Hematopoietic multipotent progenitor cell treated with erythropoietin and hydrocortisone succinate and interleukin-3 and kit ligand, for 17 days (in vitro differentiated cells): ENCODE measurements around the gene SMIM35.
"Not testable (repeated sequence)": the region's sequence is repeated elsewhere in the genome, so short reads cannot be mapped to it uniquely, and the experiment has no call there.

Experiments
- DNase-seq: peaks from one replicate; pipeline ENCODE4 v3.0.0-alpha.2; 2015; ENCODE audit warnings: low spot score

The SMIM35 gene

DNA sequence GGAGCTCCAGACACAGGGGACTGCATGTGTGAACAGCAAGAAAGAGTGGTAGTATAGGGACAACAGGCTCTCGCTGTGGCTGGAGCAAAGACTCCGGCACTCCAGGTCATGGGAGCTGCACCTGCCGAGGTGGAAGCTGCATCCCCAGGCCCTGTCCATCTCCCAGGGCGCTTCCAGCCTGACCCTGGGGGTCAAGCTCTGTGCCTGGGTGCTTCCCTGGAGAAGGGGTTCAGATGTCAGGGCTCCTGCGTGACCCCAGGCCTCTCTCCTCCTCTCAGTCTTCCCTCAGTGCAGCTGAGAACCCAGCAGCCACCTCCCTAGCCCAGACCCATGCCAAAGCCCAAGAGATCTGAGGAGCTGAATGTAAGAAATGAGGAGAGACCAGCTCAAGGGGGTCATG lies 6.5 kb downstream of the SMIM35 start:
- DNase-seq, result no peak

DNA sequence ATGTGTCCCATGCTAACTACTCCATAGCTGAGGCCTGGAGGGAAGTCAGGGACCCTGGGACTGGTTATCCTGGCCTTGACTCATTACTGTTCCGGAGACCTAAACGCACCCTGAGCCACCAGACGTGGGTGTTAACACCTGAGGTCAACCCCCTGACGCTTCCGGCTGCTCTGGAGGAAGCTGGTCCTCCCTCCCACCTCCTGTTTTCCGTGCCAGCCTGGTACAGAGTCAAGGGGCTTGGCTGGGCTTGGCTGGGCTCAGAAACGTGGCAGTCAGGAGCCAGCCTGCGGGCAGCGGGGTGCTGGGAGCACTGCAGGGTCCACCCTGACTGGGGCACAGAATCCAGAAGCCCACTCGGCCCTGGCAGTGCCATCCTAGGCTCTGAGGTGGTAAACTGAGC lies 7.3 kb downstream of the SMIM35 start:
- DNase-seq, result no peak

- no peak for DNase-seq
These were observed 7.8 kb downstream of the SMIM35 start for GRCh38 chr11:118078911-118079411.

DNA sequence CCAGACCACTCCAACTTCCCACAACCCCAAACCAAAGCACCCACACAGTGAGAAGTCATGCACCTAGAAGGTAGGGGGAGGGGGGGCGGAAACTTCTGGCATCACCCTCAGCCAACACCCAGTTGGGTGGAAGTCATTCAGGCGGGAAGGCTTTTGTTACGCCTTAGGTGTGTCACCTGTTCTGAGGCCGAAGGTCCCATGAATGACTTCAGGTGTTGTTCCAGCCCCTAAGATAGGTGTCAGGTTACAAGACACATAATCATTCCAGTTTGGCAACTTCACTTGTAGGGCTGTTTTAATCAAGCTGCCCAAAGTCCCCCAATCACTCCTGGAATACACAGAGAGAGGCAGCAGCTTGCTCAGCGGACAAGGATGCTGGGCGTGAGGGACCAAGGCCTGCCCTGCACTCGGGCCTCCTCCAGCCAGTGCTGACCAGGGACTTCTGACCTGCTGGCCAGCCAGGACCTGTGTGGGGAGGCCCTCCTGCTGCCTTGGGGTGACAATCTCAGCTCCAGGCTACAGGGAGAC lies 9.9 kb downstream of the SMIM35 start, which contains the start of gene TMPRSS4:
Gene TMPRSS4 (plus strand): TSS at position 325 of the 528 bp plus-strand sequence. CDS start 225 bp downstream, outside the sequence.
- no peak for DNase-seq

GRCh38 chr11:118074785-118075184 lies 12.0 kb downstream of the SMIM35 start:
- no peak for DNase-seq

DNA sequence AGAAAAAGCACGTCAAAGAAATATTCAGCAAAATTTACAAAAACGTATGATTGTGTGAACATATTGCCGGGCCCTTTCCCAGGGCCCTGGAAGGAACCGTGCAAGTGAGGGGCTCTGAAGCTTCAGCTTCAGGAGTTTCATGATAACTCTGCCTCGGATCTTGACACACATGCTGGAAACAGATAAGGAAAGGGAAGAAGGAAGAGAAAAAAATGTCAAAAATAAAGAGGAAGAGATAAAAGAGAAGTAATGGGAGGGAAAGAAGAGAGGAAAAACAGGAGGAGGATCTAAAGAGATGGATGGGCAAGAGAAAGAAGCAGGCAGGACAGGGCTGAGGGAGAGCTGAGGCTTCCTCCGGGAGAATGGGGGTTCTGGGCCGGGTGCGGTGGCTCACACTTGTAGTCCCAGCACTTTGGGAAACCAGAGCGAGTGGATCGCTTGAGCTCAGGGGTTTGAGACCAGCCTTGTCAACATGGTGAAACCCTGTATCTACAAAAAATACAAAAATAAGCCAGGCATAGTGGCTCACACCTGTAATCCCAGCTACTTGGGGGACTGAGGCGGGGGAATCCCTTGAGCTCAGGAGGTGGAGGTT lies 12.6 kb downstream of the SMIM35 start:
- no peak for DNase-seq

- no peak for DNase-seq
These were observed 13.2 kb downstream of the SMIM35 start for GRCh38 chr11:118073554-118073953.

DNA sequence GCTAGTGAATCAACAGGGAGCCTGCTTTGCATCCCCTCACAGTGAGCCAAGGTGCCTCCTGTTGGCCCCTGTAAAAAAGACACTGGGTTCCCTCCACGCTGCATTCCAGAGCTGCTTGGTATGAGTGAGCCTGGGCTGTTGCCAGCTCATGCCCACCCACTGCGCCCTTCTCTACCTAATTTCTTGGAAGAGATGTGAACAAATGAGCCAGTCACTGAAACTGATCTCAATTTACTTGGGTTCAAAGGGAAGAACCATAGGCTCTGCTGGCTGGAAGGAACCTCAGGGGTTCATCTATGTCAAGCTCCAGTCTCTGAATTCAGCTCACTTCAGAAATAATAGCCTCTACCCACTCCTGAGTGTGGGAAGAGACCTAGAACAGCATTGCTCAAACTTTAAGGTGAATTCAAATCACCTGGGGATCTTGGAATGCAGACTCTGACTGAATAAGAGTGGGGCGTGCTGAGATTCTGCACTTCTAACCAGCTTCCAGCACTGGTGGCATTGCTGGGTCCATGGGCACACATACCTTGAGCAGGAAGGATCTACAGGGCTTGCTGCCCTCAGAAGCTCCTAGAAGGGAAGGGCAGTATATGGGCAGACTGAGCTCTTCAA lies 15.2 kb downstream of the SMIM35 start:
- no peak for DNase-seq

- no peak for DNase-seq
These were observed 17.7 kb downstream of the SMIM35 start for GRCh38 chr11:118068945-118069612.

DNA sequence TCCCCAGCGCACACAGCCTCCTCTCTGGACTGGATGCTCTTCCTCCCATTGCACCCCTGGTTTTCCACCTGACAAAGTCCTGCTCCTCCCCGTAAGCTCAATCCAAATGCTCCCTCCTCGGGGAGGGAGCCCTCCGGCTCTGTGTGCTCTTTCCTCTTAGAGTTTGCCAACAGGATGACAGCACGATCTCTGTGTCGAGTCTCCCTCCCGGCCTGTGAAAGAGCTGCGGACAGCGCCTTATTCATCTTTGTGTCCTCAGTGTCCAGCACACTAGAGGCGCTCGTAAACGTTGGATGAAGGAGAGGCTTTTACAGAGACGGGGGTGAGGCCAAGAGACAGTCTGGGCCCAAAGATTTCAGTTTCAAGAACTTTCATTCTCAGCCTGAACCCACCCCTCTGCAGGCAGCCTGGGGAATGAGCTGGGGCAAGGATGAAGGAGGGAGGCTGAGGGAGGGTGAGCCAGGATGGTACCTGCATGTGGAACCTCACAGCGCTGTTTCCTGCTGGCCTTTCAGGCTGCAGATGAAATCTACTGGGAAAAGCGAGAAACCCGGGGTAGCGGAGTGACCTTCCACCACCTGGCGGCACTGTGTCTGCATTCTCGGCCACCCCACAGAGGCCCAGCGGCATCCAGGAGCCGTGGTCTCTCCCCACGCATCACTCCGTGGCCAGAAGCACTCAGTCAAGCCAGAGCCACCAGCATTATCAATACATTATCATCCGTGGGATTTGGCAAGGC lies 18.4 kb downstream of the SMIM35 start:
- no peak for DNase-seq

DNA sequence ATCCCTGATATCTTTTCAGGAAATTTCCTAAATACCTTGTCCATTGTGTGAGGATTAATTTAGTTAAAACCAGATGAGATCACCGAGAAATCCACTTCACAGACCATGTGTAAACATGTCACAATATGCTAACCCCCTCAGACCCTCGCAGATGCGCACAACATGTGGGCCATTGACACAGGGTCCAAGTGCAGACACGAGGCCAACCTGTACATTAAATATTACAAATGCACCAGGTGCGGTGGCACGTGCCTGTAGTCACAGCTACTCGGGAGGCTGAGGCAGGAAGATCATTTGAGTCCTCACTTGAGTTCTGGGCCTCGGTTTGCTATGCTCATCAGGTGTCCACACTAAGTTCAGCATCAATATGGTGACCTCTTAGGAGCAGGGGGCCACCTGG lies 19.8 kb downstream of the SMIM35 start:
- DNase-seq, result no peak

DNA sequence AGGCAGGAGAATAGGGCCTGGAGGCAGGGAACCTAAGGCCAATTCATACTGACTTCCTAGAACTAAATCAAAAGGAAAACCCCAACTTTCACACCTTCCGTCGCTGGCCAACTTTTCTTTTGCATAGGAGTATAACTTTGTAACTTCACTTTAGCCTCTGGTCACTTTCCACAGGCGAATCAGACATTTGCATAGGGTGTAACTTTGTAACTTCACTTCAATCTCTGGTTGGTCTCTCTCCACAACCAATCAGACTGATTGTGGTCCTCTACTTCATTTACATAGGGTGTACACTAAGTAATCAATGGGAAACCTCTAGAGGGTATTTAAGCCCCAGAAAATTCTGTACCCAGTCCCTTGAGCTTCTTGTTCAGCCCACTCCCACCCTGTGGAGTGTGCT lies 21.4 kb downstream of the SMIM35 start:
- no peak for DNase-seq

DNA sequence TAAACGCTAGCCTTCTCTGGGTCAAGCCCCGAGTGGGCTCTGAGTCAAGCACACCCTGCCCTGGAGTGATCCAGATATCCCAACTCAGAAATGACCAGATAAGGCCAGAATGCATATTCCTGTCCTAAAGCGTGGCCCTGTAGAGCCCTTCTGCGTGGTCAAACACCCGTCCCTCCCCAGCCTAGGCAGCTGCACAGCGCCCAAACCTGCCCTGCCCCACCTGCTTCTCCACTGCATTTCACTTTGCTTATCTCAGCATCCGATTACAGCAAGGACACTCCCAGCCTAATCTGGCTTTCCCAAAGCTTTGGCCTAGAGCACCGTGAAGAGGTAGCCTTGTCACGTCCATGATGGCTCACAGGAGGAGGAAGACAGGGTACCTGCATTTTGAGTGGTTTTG lies 21.8 kb downstream of the SMIM35 start:
- DNase-seq, result no peak

DNA sequence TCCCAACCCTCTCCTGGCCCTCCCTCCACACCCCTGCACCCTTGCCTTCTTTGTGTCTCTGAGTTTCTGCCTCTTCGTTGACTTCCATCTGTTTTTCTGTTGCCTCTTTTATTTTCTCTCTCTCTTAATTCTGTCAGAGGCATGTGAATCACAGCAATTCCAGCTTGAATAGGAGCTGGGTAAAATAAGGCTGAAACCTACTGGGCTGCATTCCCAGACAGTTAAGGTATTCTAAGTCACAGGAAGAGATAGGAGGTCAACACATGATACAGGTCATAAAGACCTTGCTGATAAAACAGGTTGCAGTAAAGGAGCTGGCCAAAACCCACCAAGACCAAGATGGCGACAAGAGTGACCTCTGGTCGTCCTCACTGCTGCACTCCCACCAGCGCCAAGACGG lies 24.1 kb downstream of the SMIM35 start:
- not testable (repeated sequence) for DNase-seq

DNA sequence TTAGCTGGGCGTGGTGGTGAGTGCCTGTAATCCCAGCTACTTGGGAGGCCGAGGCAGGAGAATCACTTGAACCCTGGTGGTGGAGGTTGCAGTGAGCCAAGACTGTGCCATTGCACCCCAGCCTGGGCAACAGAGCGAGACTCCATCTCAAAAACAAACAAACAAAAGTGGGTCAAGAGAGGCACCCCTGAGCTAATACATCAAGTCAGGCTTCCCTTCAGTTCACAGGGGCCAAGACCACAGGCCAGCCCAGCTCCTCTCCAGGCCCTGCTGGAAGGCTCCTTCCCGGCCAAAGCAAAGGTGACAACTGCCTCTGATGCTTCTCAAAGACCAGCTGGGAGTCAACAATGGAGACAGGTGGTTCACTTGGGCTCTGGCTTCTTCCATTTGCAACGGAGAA lies 24.6 kb downstream of the SMIM35 start:
- DNase-seq, result not testable (repeated sequence)

DNA sequence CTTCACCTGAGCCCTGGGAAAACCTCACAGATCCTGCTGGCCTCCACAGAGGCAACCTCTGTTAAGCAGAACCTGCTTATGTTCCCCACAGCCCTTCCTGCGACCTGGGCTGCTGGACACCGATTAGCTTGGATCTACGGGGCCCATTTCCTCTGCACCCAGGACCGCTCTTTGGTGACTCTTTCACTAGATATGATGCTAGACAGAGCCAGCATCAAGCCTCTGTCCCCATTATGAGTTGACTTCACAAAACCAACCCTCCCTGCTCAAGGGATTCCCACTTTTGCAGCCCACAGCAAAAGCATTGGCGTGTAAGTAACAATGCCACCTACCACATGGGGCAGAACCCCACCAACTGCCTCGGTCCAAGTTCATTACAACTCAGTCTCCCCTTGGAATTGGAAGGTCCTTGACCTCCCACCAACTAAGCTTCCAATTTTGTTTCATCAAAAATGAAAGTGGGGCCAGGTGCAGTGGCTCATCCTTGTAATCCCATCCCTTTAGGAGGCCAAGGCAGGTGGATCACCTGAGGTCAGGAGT lies 25.1 kb downstream of the SMIM35 start:
- no peak for DNase-seq

GRCh38 chr11:118060869-118061268 lies 25.9 kb downstream of the SMIM35 start:
- DNase-seq, result no peak

DNA sequence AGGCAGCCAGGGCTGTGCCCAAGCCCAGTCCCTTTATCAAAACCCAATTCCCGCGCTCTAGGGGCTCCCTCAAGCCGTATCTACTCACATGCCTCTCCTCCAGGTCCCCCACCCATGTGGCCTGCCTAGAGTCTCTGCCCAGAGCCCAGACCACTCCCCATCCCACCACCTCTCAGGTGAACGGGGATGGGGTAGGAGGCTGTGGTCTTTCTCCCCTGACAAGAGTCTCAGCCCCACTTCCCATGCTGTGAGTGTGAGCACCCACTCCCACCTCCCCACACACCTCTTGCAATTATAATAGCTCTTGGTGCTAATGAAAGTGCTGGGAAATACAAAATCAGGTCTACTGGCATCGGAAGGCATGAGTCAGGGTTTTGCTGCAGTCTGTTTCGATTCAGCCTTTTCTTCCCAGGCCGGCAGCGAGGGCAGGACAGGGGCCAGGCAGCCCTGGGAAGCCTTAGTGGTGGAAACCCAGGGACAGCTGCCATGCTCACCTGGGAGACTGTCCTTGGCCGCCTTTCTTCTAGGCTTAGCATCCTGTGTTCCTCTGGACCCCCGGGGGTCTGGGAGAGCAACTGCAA lies 26.6 kb downstream of the SMIM35 start:
- no peak for DNase-seq

- no peak for DNase-seq
These were observed 27.4 kb downstream of the SMIM35 start for GRCh38 chr11:118059246-118059940.

GRCh38 chr11:118058311-118059245 lies 28.2 kb downstream of the SMIM35 start:
- no peak for DNase-seq
